ENCODE data around the gene ZNF385B.

GRCh38 chr2:179636100-179636980, 225.1 kb downstream of the ZNF385B start:
- TF ChIP-seq CTCF (IDR thresholded peaks at IDR 0.05; ENCODE audit: poor library complexity, severe bottlenecking) (no peak), EP300 (conservative IDR thresholded peaks at IDR 0.05; ENCODE audit: poor library complexity, severe bottlenecking) (no peak), POLR2AphosphoS5 (IDR thresholded peaks at IDR 0.05) (no peak), REST (IDR thresholded peaks at IDR 0.05; ENCODE audit: borderline replicate concordance) (no peak), EZH2 (IDR thresholded peaks at IDR 0.05; ENCODE audit: borderline replicate concordance, insufficient read depth, low read length, poor library complexity, severe bottlenecking) (no peak), SMC3 (conservative IDR thresholded peaks at IDR 0.05; ENCODE audit: poor library complexity) (no peak), RAD21 (conservative IDR thresholded peaks at IDR 0.05) (no peak)

Measured in neural cell (in vitro differentiated cells).